GM13976 (cell line): ENCODE data around the gene VGLL2.

Experiments
- DNase-seq: peaks from one replicate; pipeline ENCODE4 v3.0.0; 2012; ENCODE audit warnings: low spot score
- CTCF ChIP-seq: IDR thresholded peaks from 2 replicates; pipeline ENCODE4 v1.5.1; 2012; ENCODE audit warnings: borderline replicate concordance, mild to moderate bottlenecking; ENCODE audit not compliant: insufficient read depth; ENCODE audit errors: extremely low read depth, missing control alignments, control extremely low read depth
- in situ Hi-C: fragments of 300-500 bp; cut with MboI; formaldehyde crosslinking; loops from one replicate; pipeline ENCODE4 v1.12.0; 2022; ENCODE audit warnings: low sequenced_read_pairs, mixed read lengths, inconsistent platforms; ENCODE audit not compliant: unreplicated experiment

Gene VGLL2

DNA sequence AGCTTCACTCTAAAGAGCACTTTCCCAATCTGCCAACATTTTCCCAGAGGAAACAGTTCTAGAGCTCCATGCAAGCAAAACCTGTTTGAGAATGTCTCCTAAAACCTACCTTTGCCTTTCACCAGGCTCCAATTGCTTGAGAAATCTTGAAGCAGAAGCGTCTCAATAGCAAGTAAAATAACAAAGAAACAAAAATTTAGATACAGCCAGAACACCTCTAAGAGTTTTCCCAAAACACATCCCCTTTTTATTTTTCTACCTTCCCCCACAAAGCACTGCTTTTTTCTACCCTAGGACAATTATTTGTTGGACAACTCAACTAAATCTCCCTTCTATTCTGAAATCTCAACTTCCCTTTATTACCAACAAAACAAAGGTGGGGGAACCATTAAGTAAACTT is 3.6 kb downstream of the VGLL2 start:
- in situ Hi-C loops: no loop called here
- TF ChIP-seq CTCF: no peak
- DNase-seq: no peak

DNA sequence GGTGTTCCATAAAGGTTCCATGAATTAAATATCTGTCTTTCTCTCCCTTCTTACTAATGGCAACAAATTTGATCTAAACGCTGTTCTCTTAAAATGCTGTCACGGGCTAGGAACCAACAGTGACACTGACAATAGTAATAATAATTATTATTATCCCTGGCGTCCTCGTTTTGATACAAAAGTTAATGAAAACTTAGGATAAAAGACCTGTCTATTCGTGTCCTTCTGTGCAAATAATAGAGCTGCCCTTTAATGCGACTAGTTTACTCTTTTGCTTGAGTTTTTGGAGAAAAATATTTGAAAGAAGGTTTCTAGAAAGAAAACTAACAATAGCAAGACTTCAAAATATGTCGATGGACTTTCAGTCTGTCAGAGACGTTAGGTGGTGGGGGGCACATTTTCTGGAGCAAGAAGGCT is 4.3 kb downstream of the VGLL2 start:
- TF ChIP-seq CTCF: no peak
- in situ Hi-C loops: no loop called here
- no peak for DNase-seq

DNA sequence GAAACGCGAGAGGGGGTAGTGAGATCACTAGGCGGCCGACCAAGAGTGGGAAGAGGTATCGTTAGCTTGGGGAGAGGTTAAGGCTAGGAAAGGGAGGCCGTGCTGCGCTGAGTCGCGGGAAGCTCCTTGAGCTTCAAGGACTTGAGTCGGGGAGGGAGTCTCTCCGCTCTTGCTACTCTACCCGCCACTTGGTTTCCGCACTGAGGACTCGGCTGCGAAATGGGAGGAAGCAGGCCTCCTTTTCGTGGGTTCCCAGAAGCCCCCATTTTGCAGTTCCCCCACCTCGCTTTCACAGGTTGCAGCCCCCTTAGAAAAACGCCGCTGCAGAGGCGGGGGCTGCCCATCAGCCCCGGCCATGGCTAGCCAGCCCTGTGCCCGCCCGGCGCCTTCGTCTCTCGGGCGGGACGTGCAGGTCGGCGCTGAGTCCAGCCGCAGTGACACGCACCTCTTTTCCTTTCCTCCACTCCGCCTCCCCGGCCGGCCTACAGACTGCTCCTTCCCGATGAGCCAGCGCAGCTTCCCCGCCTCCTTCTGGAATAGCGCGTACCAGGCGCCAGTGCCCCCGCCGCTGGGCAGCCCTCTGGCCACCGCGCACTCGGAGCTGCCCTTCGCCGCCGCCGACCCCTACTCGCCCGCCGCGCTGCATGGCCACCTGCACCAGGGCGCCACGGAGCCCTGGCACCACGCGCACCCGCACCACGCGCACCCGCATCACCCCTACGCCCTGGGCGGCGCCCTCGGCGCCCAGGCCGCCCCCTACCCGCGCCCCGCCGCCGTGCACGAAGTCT is 4.9 kb downstream of the VGLL2 start:
- in situ Hi-C loops: no loop called here
- TF ChIP-seq CTCF: no peak
- peak; percentile 15 for DNase-seq

GRCh38 chr6:117270843-117271507 is 5.6 kb downstream of the VGLL2 start:
- TF ChIP-seq CTCF: no peak

GRCh38 chr6:117272032-117272866 is 6.9 kb downstream of the VGLL2 start:
- DNase-seq: no peak
- no peak for TF ChIP-seq CTCF
- in situ Hi-C loops: no loop called here

More at GRCh38 chr6:117270843-117271507, 5.6 kb downstream of the VGLL2 start:
- no peak for DNase-seq
- in situ Hi-C loops: no loop called here

DNA sequence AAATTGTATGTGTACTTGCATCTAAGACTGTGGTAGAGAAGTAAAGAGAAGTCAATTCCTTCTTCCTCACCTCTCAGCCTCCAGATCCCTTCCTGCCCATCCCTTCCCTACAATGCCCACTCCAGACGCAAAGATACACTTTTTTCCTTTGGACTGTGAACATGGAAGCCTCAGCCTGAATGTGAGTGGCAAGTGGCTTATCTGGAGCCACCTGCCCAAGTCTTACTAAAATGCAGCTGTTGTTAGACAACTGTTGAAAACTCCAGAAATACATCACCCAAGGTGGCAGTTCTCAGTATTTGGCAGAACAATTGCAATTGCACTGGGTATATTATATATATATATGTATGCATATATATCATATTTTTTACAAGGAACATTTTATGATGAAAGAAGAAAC is 7.5 kb downstream of the VGLL2 start:
- in situ Hi-C loops: no loop called here
- DNase-seq: no peak
- no peak for TF ChIP-seq CTCF
